K562 (cell line): ENCODE measurements around the gene GEMIN7. TPM values are rescaled to one million over a fixed set of nuclear protein-coding genes. Genes with fewer than 3 reads are reported as not detected.

ENCODE experiments used
- ATAC-seq: fragments of 200-7000 bp; cut with Tn5 transposase; 3 replicates; pipeline ENCODE4 v1.9.1; 2020; ENCODE audit warnings: moderate library complexity
- BruUV-seq: library from RNA; stranded (reverse); fragments of 400-500 nt; replicated peaks from 2 replicates; lab custom pipeline; 2021; lab: Mats Ljungman, UMichigan
- CTCF ChIA-PET: fragments of 300-600 bp; formaldehyde crosslinking; extraction: SDS; loops from one replicate; lab custom pipeline; 2021; ENCODE audit warnings: low intra/inter-chr PET ratio; lab: Yijun Ruan, JAX
- POLR2A ChIA-PET: fragments of 300-600, 350-650 bp; sonication (Branson Sonifier 250); formaldehyde crosslinking; extraction: SDS; loops from one replicate; lab custom pipeline; 2021; ENCODE audit warnings: antibody characterized with exemption, inconsistent platforms; lab: Yijun Ruan, JAX
- DNase-seq, 4 experiments: peaks; one replicate each; pipeline versions ENCODE4 v3.0.0 to v3.0.0-alpha.2; 2011 to 2018; ENCODE audit warnings: low spot score in 3 of 4, mixed read lengths in 3 of 4; ENCODE audit errors: extremely low read depth in 1 of 4
- FAIRE-seq: peaks from 2 replicates; lab custom pipeline; 2011; peaks lifted over from hg19 to GRCh38; lab: Jason Lieb, UNC
- H2AFZ ChIP-seq: 2 replicates; pipeline ENCODE4 v1.6.0; 2011; ENCODE audit warnings: low read depth, low read length, control low read depth, inconsistent platforms
- H3K27ac ChIP-seq: fragments of 200-600 bp; 3 replicates; pipeline ENCODE4 v1.8.0; 2011; ENCODE audit warnings: low read depth, mild to moderate bottlenecking, control low read depth, inconsistent platforms, low read length, moderate library complexity, mixed read lengths; ENCODE audit errors: extremely low read depth
- H3K27me3 ChIP-seq, 2 experiments: fragments of 300-600 bp in 1 of 2; 2 replicates in 1 of 2; 3 replicates in 1 of 2; pipeline versions ENCODE4 v1.6.0 to v1.8.0; 2011; ENCODE audit warnings: inconsistent platforms in 2 of 2, low read length in 2 of 2, mild to moderate bottlenecking in 1 of 2, mixed read lengths in 1 of 2, moderate library complexity in 1 of 2; ENCODE audit not compliant: control insufficient read depth in 2 of 2, insufficient read depth in 2 of 2
- H3K36me3 ChIP-seq: fragments of 300-600 bp; 3 replicates; pipeline ENCODE4 v1.8.0; 2011; ENCODE audit warnings: mild to moderate bottlenecking, low read length, inconsistent platforms; ENCODE audit not compliant: control insufficient read depth, insufficient read depth
- H3K4me1 ChIP-seq, 2 experiments: fragments of 200-600 bp in 1 of 2; replicated peaks in 1 of 2; 2 replicates in 1 of 2; 3 replicates in 1 of 2; pipeline versions ENCODE4 v1.5.1 to v1.8.0; 2011; ENCODE audit warnings: inconsistent platforms in 2 of 2, low read length in 2 of 2, mild to moderate bottlenecking in 1 of 2, mixed read lengths in 1 of 2, moderate library complexity in 1 of 2; ENCODE audit not compliant: control insufficient read depth in 2 of 2, insufficient read depth in 2 of 2
- H3K4me2 ChIP-seq: 2 replicates; pipeline ENCODE4 v1.6.1; 2011; ENCODE audit warnings: low read length, control low read depth, inconsistent platforms, mixed read lengths; ENCODE audit not compliant: insufficient read depth
- H3K4me3 ChIP-seq: fragments of 200-600 bp; sonication (generic), shearing (Covaris generic); 2 replicates; pipeline ENCODE4 v1.5.1; 2016; ENCODE audit warnings: control low read depth, inconsistent platforms
- H3K79me2 ChIP-seq: fragments of 200-600 bp; 3 replicates; pipeline ENCODE4 v1.8.0; 2011; ENCODE audit warnings: low read length, inconsistent platforms; ENCODE audit not compliant: control insufficient read depth, insufficient read depth
- H3K9ac ChIP-seq, 2 experiments: 2 replicates each; pipeline versions ENCODE4 v1.6.0 to v1.6.1; 2011; ENCODE audit warnings: low read depth in 2 of 2, low read length in 2 of 2, control low read depth in 1 of 2, inconsistent platforms in 1 of 2, mild to moderate bottlenecking in 1 of 2, mixed read lengths in 1 of 2; ENCODE audit not compliant: insufficient read depth in 1 of 2
- H3K9me1 ChIP-seq: one replicate; pipeline ENCODE4 v1.6.0; 2011; ENCODE audit warnings: inconsistent platforms, mild to moderate bottlenecking, low read length, moderate library complexity; ENCODE audit not compliant: control insufficient read depth, insufficient read depth
- H3K9me3 ChIP-seq: replicated peaks from 2 replicates; pipeline ENCODE4 v1.5.1; 2011; ENCODE audit warnings: low read depth, low read length, inconsistent platforms; ENCODE audit not compliant: control insufficient read depth, insufficient read depth
- H4K20me1 ChIP-seq: replicated peaks from 2 replicates; pipeline ENCODE4 v1.6.1; 2011; ENCODE audit warnings: low read length, inconsistent platforms, mixed read lengths; ENCODE audit not compliant: control insufficient read depth, insufficient read depth
- ARNT ChIP-seq, 2 experiments: fragments of 450-650 bp; IDR thresholded peaks; 2 replicates each; pipeline ENCODE4 v1.6.1; 2016; ENCODE audit warnings: mild to moderate bottlenecking in 1 of 2
- BHLHE40 ChIP-seq: IDR thresholded peaks from 2 replicates; pipeline ENCODE4 v1.6.1; 2011; ENCODE audit warnings: low read length, improper control_type of control experiment
- EP400 ChIP-seq: fragments of 450-650 bp; IDR thresholded peaks from 2 replicates; pipeline ENCODE4 v1.6.1; 2017; ENCODE audit warnings: antibody characterized with exemption, mild to moderate bottlenecking, moderate library complexity
- ETV6 ChIP-seq, 3 experiments: fragments of 150-350 bp in 1 of 3; sonication (generic) in 1 of 3; formaldehyde crosslinking in 1 of 3; IDR thresholded peaks; 2 replicates each; pipeline versions ENCODE4 v1.6.1 to v1.8.0; 2014 to 2022; ENCODE audit warnings: borderline replicate concordance in 2 of 3, low read depth in 2 of 3, antibody characterized with exemption in 1 of 3, low read length in 1 of 3, mild to moderate bottlenecking in 1 of 3, missing genetic modification reagents in 1 of 3
- HCFC1 ChIP-seq: IDR thresholded peaks from 2 replicates; pipeline ENCODE4 v1.6.1; 2012; ENCODE audit warnings: low read depth, low read length, improper control_type of control experiment
- JUND ChIP-seq, 2 experiments: IDR thresholded peaks; 2 replicates in 1 of 2; 3 replicates in 1 of 2; pipeline ENCODE4 v1.6.1; 2011; ENCODE audit warnings: borderline replicate concordance in 2 of 2, low read depth in 2 of 2, low read length in 2 of 2, improper control_type of control experiment in 1 of 2, missing biosample characterization in 1 of 2, missing genetic modification characterization in 1 of 2, missing genetic modification reagents in 1 of 2
- KDM2B ChIP-seq: fragments of 250-450 bp; sonication (Bioruptor Pico); IDR thresholded peaks from 2 replicates; pipeline ENCODE4 v1.8.0; 2021; ENCODE audit warnings: mild to moderate bottlenecking, moderate library complexity
- MXD1 ChIP-seq: fragments of 250-450 bp; sonication (Bioruptor Pico); IDR thresholded peaks from 2 replicates; pipeline ENCODE4 v1.8.0; 2021; ENCODE audit warnings: borderline replicate concordance, mild to moderate bottlenecking, moderate library complexity; ENCODE audit not compliant: poor library complexity, severe bottlenecking
- POLR2A ChIP-seq: fragments of 450-650 bp; conservative IDR thresholded peaks from 2 replicates; pipeline ENCODE4 v1.6.1; 2016
- POLR2G ChIP-seq: fragments of 200-400 bp; formaldehyde crosslinking; IDR thresholded peaks from 2 replicates; pipeline ENCODE4 v1.6.1; 2017; ENCODE audit warnings: low read depth, mild to moderate bottlenecking, antibody characterized with exemption, low read length, moderate library complexity
- RAD51 ChIP-seq: fragments of 450-650 bp; IDR thresholded peaks from 2 replicates; pipeline ENCODE4 v1.7.1; 2016; ENCODE audit warnings: low read depth, mild to moderate bottlenecking, borderline replicate concordance
- RFX1 ChIP-seq: fragments of 450-650 bp; IDR thresholded peaks from 2 replicates; pipeline ENCODE4 v1.6.1; 2016; ENCODE audit warnings: mild to moderate bottlenecking, moderate library complexity
- SIX5 ChIP-seq, 2 experiments: IDR thresholded peaks; 2 replicates each; pipeline ENCODE4 v1.6.1; 2011; ENCODE audit warnings: low read length in 2 of 2, borderline replicate concordance in 1 of 2, low read depth in 1 of 2, mild to moderate bottlenecking in 1 of 2, moderate library complexity in 1 of 2; ENCODE audit not compliant: insufficient read depth in 1 of 2
- SP1 ChIP-seq: sonication (generic); formaldehyde crosslinking; IDR thresholded peaks from 2 replicates; pipeline ENCODE4 v1.8.1; 2022; ENCODE audit warnings: mild to moderate bottlenecking, missing genetic modification reagents
- SUPT5H ChIP-seq: fragments of 450-650 bp; IDR thresholded peaks from 2 replicates; pipeline ENCODE4 v1.6.1; 2016
- USF1 ChIP-seq: sonication (generic); formaldehyde crosslinking; IDR thresholded peaks from 2 replicates; pipeline ENCODE4 v1.9.0; 2022; ENCODE audit warnings: mild to moderate bottlenecking, missing genetic modification reagents
- ZBTB43 ChIP-seq: sonication (generic); formaldehyde crosslinking; IDR thresholded peaks from 2 replicates; pipeline ENCODE4 v1.8.0; 2023; ENCODE audit warnings: mild to moderate bottlenecking, missing genetic modification reagents
- ZFP36 ChIP-seq: fragments of 150-350 bp; IDR thresholded peaks from 2 replicates; pipeline ENCODE4 v1.6.1; 2018; ENCODE audit warnings: low read length, low read depth; ENCODE audit not compliant: partially characterized antibody
- WGBS: fragments of 100-300 bp; shearing (Covaris generic); methylation state at CpG from one replicate; pipeline ENCODE4 v1.1.6; 2016; ENCODE audit warnings: low coverage, mixed read lengths; ENCODE audit not compliant: insufficient coverage; ENCODE audit errors: missing lambda C conversion rate; 5-methylcytosine and 5-hydroxymethylcytosine counted together
- in situ Hi-C: fragments of 300-500 bp; cut with MboI; formaldehyde crosslinking; loops from 4 replicates; pipeline ENCODE4 v1.15.0; 2018; ENCODE audit warnings: inconsistent platforms, mixed read lengths
- intact Hi-C: fragments of 100-400 bp; cut with micrococcal nuclease; formaldehyde crosslinking; loops from 2 replicates; pipeline ENCODE4 v1.14.2; 2022
- polyA plus RNA-seq, 8 experiments: library from polyadenylated mRNA; depleted of rRNA in 4 of 8; stranded (reverse) in 5 of 8; unstranded in 3 of 8; fragments of >200 nt; fragmentation: Nextera tagmentation in 2 of 8; fragmentation: Illumina TruSeq in 1 of 8; extraction: Ambion mirVana in 2 of 8; extraction: Trizol in 1 of 8; gene quantifications; 2 replicates each; pipeline versions ENCODE4 v1.2.1 to v1.2.3, GENCODE V29; 2011 to 2014; ENCODE audit warnings: inconsistent platforms in 1 of 8, missing spikeins in 1 of 8
- total RNA-seq, 7 experiments: library from RNA; depleted of rRNA in 6 of 7; stranded (reverse); fragments of >200 nt in 6 of 7; fragmentation: Illumina TruSeq in 2 of 7; extraction: Trizol in 2 of 7; gene quantifications; 2 replicates each; pipeline versions ENCODE4 v1.2.1 to v1.2.3, GENCODE V29; 2011 to 2021; ENCODE audit warnings: low replicate concordance in 1 of 7

GEMIN7 gene
- total and polyA plus RNA-seq, 9 of the 15 experiments (the other 6 are each of a cell fraction or from before 2014, with no cell fraction given), result 23.1 to 124 (median 54.9) TPM

- POLR2A ChIA-PET, result interaction anchor here (0.6 to 2.5 kb wide), 9 partner anchors 8 to 365 kb away, joined by 3 to 14 read pairs (median 4); partner anchors contain the start of gene CLASRP
- Histone ChIP-seq H3K9ac (peak overlapping the region; percentile 78 to 98), H3K27ac (peak overlapping the region; percentile 100), H3K9me1 (no peaks in the 10 kb centered on the region), H3K36me3 (peaks cover 69% of the 10 kb centered on the region; the same call in 2 of the 3 replicates), H3K79me2 (peaks cover 46% of the 10 kb centered on the region), H3K4me3 (peak overlapping the region; percentile 99), H3K4me2 (peak overlapping the region; percentile 79), H2AFZ (peak overlapping the region; percentile 44), H3K9me3 (no peaks in the 10 kb centered on the region), H3K27me3 (no peaks in the 10 kb centered on the region), H4K20me1 (peaks cover 9% of the 10 kb centered on the region), H3K4me1 (peaks cover 17 to 49% of the 10 kb centered on the region in 2 experiments)
- peak; percentile 90 for FAIRE-seq
- 63% methylated on average over 59 of the region's 64 CpGs for WGBS
- peak; percentile 61 to 93 (median 76) for DNase-seq
- BruUV-seq, result no TSS peak
- in situ Hi-C loops, result no loop called here
- intact Hi-C loops, result no loop called here
- peak; percentile 71 for ATAC-seq
- CTCF ChIA-PET, result no interaction called here
- TF ChIP-seq ETV6 (IDR thresholded peaks at IDR 0.05; ENCODE audit: borderline replicate concordance in 1 of 2, low read depth in 2 of 2, low read length in 1 of 2) (no peak), ETV6 (CRISPR knock-in tag; IDR thresholded peaks at IDR 0.05; ENCODE audit: borderline replicate concordance) (0 out of 2 replicates have a peak, but pooled peaks have one; percentile 28), ARNT (IDR thresholded peaks at IDR 0.05) (no peak), JUND (IDR thresholded peaks at IDR 0.05; ENCODE audit: borderline replicate concordance, low read depth, low read length) (peak; percentile 51; the same call in 1 of the 2 replicates), JUND (tag; IDR thresholded peaks at IDR 0.05; ENCODE audit: borderline replicate concordance, low read depth, low read length) (no peak), ZBTB43 (CRISPR knock-in tag) (no peak), SP1 (CRISPR knock-in tag) (peak; percentile 62), POLR2A (peak; percentile 34; the same call in 1 of the 2 replicates), SUPT5H (peak; percentile 46), EP400 (0 out of 2 replicates have a peak, but pooled peaks have one; percentile 26), BHLHE40 (no peak; the same call in 1 of the 2 replicates), MXD1 (no peak), USF1 (CRISPR knock-in tag) (peak; percentile 81), SIX5 (IDR thresholded peaks at IDR 0.05; ENCODE audit: borderline replicate concordance in 1 of 2, insufficient read depth in 1 of 2, low read depth in 1 of 2, low read length in 2 of 2) (no peak), POLR2G (peak; percentile 79), RFX1 (peak; percentile 91), RAD51 (peak; percentile 82; the same call in 1 of the 2 replicates), HCFC1 (peak; percentile 50), KDM2B (CRISPR knock-in tag) (no peak), ZFP36 (peak; percentile 32)
Observed at GRCh38 chr19:45091031-45091923, 12.2 kb downstream of the GEMIN7 start.
